H1 (cell line): ENCODE results near the gene ACVRL1. TPM values are rescaled to one million over a fixed set of nuclear protein-coding genes. Genes with fewer than 3 reads are reported as not detected.

ENCODE experiments used
- CTCF ChIA-PET: fragments of 300-600 bp; sonication (Branson Sonifier 250); formaldehyde crosslinking; loops from one replicate; lab custom pipeline; 2021; ENCODE audit not compliant: partially characterized antibody; lab: Charles Lee
- POLR2A ChIA-PET: fragments of 300-600 bp; sonication (Branson Sonifier 250); formaldehyde crosslinking; loops from one replicate; lab custom pipeline; 2021; ENCODE audit warnings: inconsistent platforms; ENCODE audit not compliant: partially characterized antibody; lab: Charles Lee
- DNase-seq, 2 experiments: peaks; one replicate each; pipeline versions ENCODE4 v3.0.0 to v3.0.0-alpha.2; 2010 to 2022; ENCODE audit warnings: low spot score in 2 of 2, low read depth in 1 of 2, mixed read lengths in 1 of 2
- FAIRE-seq: peaks from 2 replicates; lab custom pipeline; 2011; peaks lifted over from hg19 to GRCh38; lab: Jason Lieb, UNC
- H2AFZ ChIP-seq: 2 replicates; pipeline ENCODE4 v1.8.1; 2012; ENCODE audit warnings: low read length, inconsistent platforms
- H2AK5ac ChIP-seq: 2 replicates; pipeline ENCODE4 v1.6.1; 2013; ENCODE audit warnings: low read depth, low read length
- H2BK120ac ChIP-seq: replicated peaks from 2 replicates; pipeline ENCODE3; 2013; ENCODE audit warnings: low read depth, low read length, inconsistent platforms
- H2BK12ac ChIP-seq: 2 replicates; pipeline ENCODE4 v1.6.1; 2013; ENCODE audit warnings: low read depth, low read length
- H2BK15ac ChIP-seq: 2 replicates; pipeline ENCODE4 v1.6.1; 2013; ENCODE audit warnings: low read length
- H2BK20ac ChIP-seq: 2 replicates; pipeline ENCODE4 v1.6.1; 2013; ENCODE audit warnings: low read length
- H2BK5ac ChIP-seq: 2 replicates; pipeline ENCODE4 v1.6.1; 2013; ENCODE audit warnings: low read depth, low read length
- H3K14ac ChIP-seq: 2 replicates; pipeline ENCODE4 v1.6.1; 2013; ENCODE audit warnings: inconsistent platforms; ENCODE audit not compliant: insufficient read length
- H3K18ac ChIP-seq: 2 replicates; pipeline ENCODE4 v1.6.1; 2013; ENCODE audit warnings: low read length; ENCODE audit errors: extremely low read depth
- H3K23ac ChIP-seq: 2 replicates; pipeline ENCODE4 v1.6.1; 2013; ENCODE audit warnings: inconsistent platforms; ENCODE audit not compliant: insufficient read length
- H3K23me2 ChIP-seq: 2 replicates; pipeline ENCODE4 v1.6.1; 2013; ENCODE audit warnings: low read depth, low read length
- H3K27ac ChIP-seq: 2 replicates; pipeline ENCODE4 v1.6.1; 2011; ENCODE audit warnings: low read depth, low read length, inconsistent platforms
- H3K27me3 ChIP-seq, 4 experiments: replicated peaks in 1 of 4; 1 replicate in 1 of 4; 2 replicates in 3 of 4; pipeline versions ENCODE4 v1.6.1 to v1.8.1; 2011 to 2013; ENCODE audit warnings: low read length in 3 of 4, mild to moderate bottlenecking in 3 of 4, inconsistent platforms in 2 of 4, mixed read lengths in 2 of 4, moderate library complexity in 1 of 4; ENCODE audit not compliant: control insufficient read depth in 3 of 4, insufficient read depth in 3 of 4; ENCODE audit errors: extremely low read depth in 1 of 4
- H3K36me3 ChIP-seq, 4 experiments: 2 replicates each; pipeline versions ENCODE4 v1.6.1 to v1.8.1; 2011 to 2013; ENCODE audit warnings: mild to moderate bottlenecking in 4 of 4, low read length in 3 of 4, moderate library complexity in 2 of 4, control low read depth in 1 of 4, inconsistent platforms in 1 of 4; ENCODE audit not compliant: insufficient read depth in 4 of 4, control insufficient read depth in 2 of 4
- H3K4ac ChIP-seq: replicated peaks from 2 replicates; pipeline ENCODE3; 2013; ENCODE audit warnings: low read length, low read depth, mixed read lengths, inconsistent platforms; ENCODE audit not compliant: insufficient read length
- H3K4me1 ChIP-seq, 4 experiments: replicated peaks in 1 of 4; 1 replicate in 1 of 4; 2 replicates in 3 of 4; pipeline versions ENCODE4 v1.6.1 to v1.8.1; 2011 to 2013; ENCODE audit warnings: low read length in 3 of 4, inconsistent platforms in 2 of 4, mixed read lengths in 1 of 4; ENCODE audit not compliant: insufficient read depth in 4 of 4, control insufficient read depth in 3 of 4
- H3K4me2 ChIP-seq, 2 experiments: 2 replicates each; pipeline versions ENCODE4 v1.6.1 to v1.8.1; 2011 to 2013; ENCODE audit warnings: low read depth in 2 of 2, low read length in 2 of 2, control low read depth in 1 of 2, inconsistent platforms in 1 of 2, mild to moderate bottlenecking in 1 of 2; ENCODE audit not compliant: insufficient read depth in 1 of 2
- H3K4me3 ChIP-seq, 4 experiments: fragments of 200-600, 300-600 bp in 1 of 4; sonication (generic), shearing (Covaris generic), sonication (Bioruptor Twin) in 1 of 4; 2 replicates each; pipeline versions ENCODE4 v1.5.1 to v1.8.1; 2011 to 2016; ENCODE audit warnings: low read length in 4 of 4, low read depth in 3 of 4, control low read depth in 2 of 4, inconsistent platforms in 2 of 4, mild to moderate bottlenecking in 2 of 4, mixed read lengths in 1 of 4, moderate library complexity in 1 of 4; ENCODE audit not compliant: insufficient read depth in 2 of 4; ENCODE audit errors: extremely low read depth in 1 of 4
- H3K56ac ChIP-seq: replicated peaks from 2 replicates; pipeline ENCODE3; 2013; ENCODE audit warnings: low read depth, mild to moderate bottlenecking, mixed read lengths, low read length, inconsistent platforms; ENCODE audit not compliant: insufficient read length
- H3K79me1 ChIP-seq: 2 replicates; pipeline ENCODE4 v1.6.1; 2013; ENCODE audit warnings: low read depth, low read length, control low read depth
- H3K79me2 ChIP-seq, 2 experiments: 2 replicates each; pipeline versions ENCODE4 v1.6.1 to v1.8.1; 2012 to 2013; ENCODE audit warnings: low read length in 2 of 2, mild to moderate bottlenecking in 2 of 2, inconsistent platforms in 1 of 2; ENCODE audit not compliant: insufficient read depth in 2 of 2, control insufficient read depth in 1 of 2
- H3K9ac ChIP-seq, 4 experiments: replicated peaks in 1 of 4; 1 replicate in 1 of 4; 2 replicates in 3 of 4; pipeline versions ENCODE4 v1.6.1 to v1.8.1; 2011 to 2013; ENCODE audit warnings: low read depth in 3 of 4, low read length in 3 of 4, control low read depth in 2 of 4, mild to moderate bottlenecking in 2 of 4, moderate library complexity in 2 of 4, inconsistent platforms in 1 of 4; ENCODE audit errors: extremely low read depth in 1 of 4
- H3K9me3 ChIP-seq, 2 experiments: 2 replicates each; pipeline versions ENCODE4 v1.6.1 to v1.8.1; 2012 to 2013; ENCODE audit warnings: mild to moderate bottlenecking in 2 of 2, moderate library complexity in 2 of 2, control low read depth in 1 of 2, inconsistent platforms in 1 of 2, low read depth in 1 of 2, low read length in 1 of 2, mixed read lengths in 1 of 2; ENCODE audit not compliant: insufficient read depth in 2 of 2
- H4K20me1 ChIP-seq, 2 experiments: replicated peaks in 1 of 2; 2 replicates each; pipeline versions ENCODE3 to v1.8.1; 2011 to 2013; ENCODE audit warnings: inconsistent platforms in 2 of 2, low read length in 2 of 2, mild to moderate bottlenecking in 1 of 2; ENCODE audit not compliant: insufficient read depth in 2 of 2, control insufficient read depth in 1 of 2
- H4K5ac ChIP-seq: 2 replicates; pipeline ENCODE4 v1.6.1; 2013; ENCODE audit warnings: low read length, low read depth, mixed read lengths, inconsistent platforms; ENCODE audit not compliant: insufficient read length
- H4K8ac ChIP-seq: 2 replicates; pipeline ENCODE4 v1.8.0; 2013; ENCODE audit warnings: mild to moderate bottlenecking, moderate library complexity, low read length, inconsistent platforms; ENCODE audit not compliant: insufficient read depth; ENCODE audit errors: extremely low read depth
- H4K91ac ChIP-seq: replicated peaks from 2 replicates; pipeline ENCODE3; 2013; ENCODE audit warnings: low read length, mixed read lengths, inconsistent platforms; ENCODE audit not compliant: insufficient read length
- ASH2L ChIP-seq: fragments of 200-600, 300-600 bp; sonication (generic); IDR thresholded peaks from one replicate; pipeline ENCODE4 v1.7.1; 2017; ENCODE audit warnings: low read length
- EZH2 ChIP-seq: fragments of 200-600 bp; sonication (generic); IDR thresholded peaks from 2 replicates; pipeline ENCODE4 v1.7.1; 2012; ENCODE audit warnings: low read depth, mild to moderate bottlenecking, moderate library complexity, low read length, inconsistent platforms; ENCODE audit not compliant: severe bottlenecking
- NANOG ChIP-seq: IDR thresholded peaks from 2 replicates; pipeline ENCODE4 v1.6.1; 2011; ENCODE audit warnings: low read length, low read depth, mild to moderate bottlenecking, inconsistent platforms; ENCODE audit not compliant: insufficient read depth, poor library complexity, severe bottlenecking
- RFX5 ChIP-seq: IDR thresholded peaks from 2 replicates; pipeline ENCODE4 v1.6.1; 2011; ENCODE audit warnings: low read depth, low read length, improper control_type of control experiment, borderline replicate concordance
- SUZ12 ChIP-seq: fragments of 200-600 bp; sonication (generic); IDR thresholded peaks from 2 replicates; pipeline ENCODE4 v1.6.1; 2012; ENCODE audit warnings: mild to moderate bottlenecking, inconsistent platforms, low read length, moderate library complexity, mixed read lengths
- WGBS, 2 experiments: shearing (Covaris generic) in 1 of 2; methylation state at CpG; one replicate each; pipeline versions ENCODE4 v1.1.6 to v1.1.7; 2013 to 2015; ENCODE audit warnings: low lambda C conversion rate in 2 of 2, mixed read lengths in 2 of 2, inconsistent platforms in 1 of 2, low coverage in 1 of 2, missing lambda C conversion rate in 1 of 2; ENCODE audit not compliant: insufficient replicate concordance in 2 of 2, insufficient coverage in 1 of 2, insufficient read length in 1 of 2; ENCODE audit errors: extremely low coverage in 1 of 2, missing lambda C conversion rate in 1 of 2; 5-methylcytosine and 5-hydroxymethylcytosine counted together
- polyA plus RNA-seq, 7 experiments: library from polyadenylated mRNA; depleted of rRNA in 3 of 7; stranded (reverse) in 5 of 7; unstranded in 2 of 7; fragments of >200 nt in 5 of 7; fragments of 200-250 nt in 2 of 7; gene quantifications; 1 replicate in 5 of 7; 2 replicates in 1 of 7; 4 replicates in 1 of 7; pipeline versions ENCODE4 v1.2.1 to v1.2.3, GENCODE V29; 2011 to 2013; ENCODE audit warnings: missing spikeins in 2 of 7, mixed read lengths in 2 of 7
- total RNA-seq: library from RNA; stranded (reverse); fragmentation: NEBNext Ultra II Directional; extraction: Animal tissue kit (Norgen Biotek cat#: 25700); gene quantifications from 2 replicates; pipeline ENCODE4 v1.2.1, GENCODE V29; 2021

ACVRL1 gene
- total and polyA plus RNA-seq, 2 of the 8 experiments (the other 6 are each of a cell fraction or from before 2014, with no cell fraction given): 0.09 to 0.35 TPM

DNA sequence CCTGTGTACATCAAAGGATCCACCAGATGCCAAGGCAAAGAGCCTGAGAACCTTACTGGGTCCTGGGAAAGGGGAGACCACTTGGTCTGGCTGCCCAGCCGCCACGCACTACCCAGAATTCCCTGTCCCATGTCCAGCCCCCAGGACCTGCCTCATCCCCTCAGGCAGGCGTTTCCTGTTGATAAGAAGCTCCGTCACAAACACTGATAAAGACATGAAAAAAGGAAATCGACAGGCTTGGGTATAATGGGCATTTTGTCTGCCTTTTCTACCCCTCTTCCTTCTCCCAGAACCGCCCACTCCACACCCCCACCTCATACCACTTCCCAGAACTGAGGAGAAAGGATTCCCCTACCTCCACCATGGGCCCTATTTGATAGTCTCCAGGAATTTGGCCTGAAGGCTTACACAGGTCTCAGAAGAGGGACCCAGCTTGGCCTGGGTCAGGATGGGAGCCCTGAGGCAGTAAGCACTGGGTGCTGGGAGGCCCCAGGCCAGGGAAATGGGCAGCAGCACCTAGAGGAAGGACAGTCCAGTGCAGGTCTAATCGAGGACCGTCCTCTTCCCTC is 18.8 kb downstream of the ACVRL1 start:
- Histone ChIP-seq H3K9ac (no peak overlapping the region), H3K27me3 (peaks cover 0 to 8% (median 5%) of the 10 kb centered on the region in 4 experiments; a peak in 4 of 7 replicates), H4K20me1 (no peaks in the 10 kb centered on the region), H2BK15ac (0 out of 2 replicates have a peak overlapping the region, but pooled peaks have one; percentile 83), H3K23me2 (no peaks in the 10 kb centered on the region; the same call in 1 of the 2 replicates), H3K79me2 (no peaks in the 10 kb centered on the region), H3K56ac (no peak overlapping the region), H3K79me1 (no peaks in the 10 kb centered on the region), H2BK20ac (no peak overlapping the region), H3K4me3 (no peak overlapping the region), H3K18ac (no peak overlapping the region), H3K4me2 (no peak overlapping the region), H3K36me3 (no peaks in the 10 kb centered on the region), H3K4ac (no peak overlapping the region), H2AFZ (no peak overlapping the region), H4K5ac (no peak overlapping the region), H4K8ac (no peak overlapping the region), H2BK5ac (no peak overlapping the region), H2AK5ac (no peak overlapping the region), H2BK120ac (no peak overlapping the region), H3K23ac (no peak overlapping the region), H4K91ac (no peak overlapping the region), H3K4me1 (peaks cover 0 to 8% (median 4%) of the 10 kb centered on the region in 4 experiments; a peak in 6 of 7 replicates), H2BK12ac (no peak overlapping the region), H3K14ac (no peak overlapping the region), H3K27ac (no peak overlapping the region), H3K9me3 (no peaks in the 10 kb centered on the region)
- CTCF ChIA-PET: interaction anchor here (0.7 to 12.9 kb wide), 19 partner anchors 8 to 233 kb away, joined by 3 to 234 read pairs (median 5); partner anchors contain the start of genes ACVR1B, ACVRL1 and ATG101
- DNase-seq (no peak), FAIRE-seq (no peak)
- POLR2A ChIA-PET: no interaction called here
- no peak for TF ChIP-seq SUZ12
- TF ChIP-seq NANOG: no peak
- TF ChIP-seq ASH2L: no peak
- no peak for TF ChIP-seq EZH2
- TF ChIP-seq RFX5: no peak
- 95% methylated on average over 6 of the region's 8 CpGs; no CpG with 5 or more reads in 1 of the 2 experiments for WGBS, 2 experiments
